ENCODE data around the gene CRACR2B. TPM values are rescaled to one million over a fixed set of nuclear protein-coding genes. Genes with fewer than 3 reads are reported as not detected.

Gene CRACR2B
- total RNA-seq, 1 experiment from 2014 or later, result 132 TPM

DNA sequence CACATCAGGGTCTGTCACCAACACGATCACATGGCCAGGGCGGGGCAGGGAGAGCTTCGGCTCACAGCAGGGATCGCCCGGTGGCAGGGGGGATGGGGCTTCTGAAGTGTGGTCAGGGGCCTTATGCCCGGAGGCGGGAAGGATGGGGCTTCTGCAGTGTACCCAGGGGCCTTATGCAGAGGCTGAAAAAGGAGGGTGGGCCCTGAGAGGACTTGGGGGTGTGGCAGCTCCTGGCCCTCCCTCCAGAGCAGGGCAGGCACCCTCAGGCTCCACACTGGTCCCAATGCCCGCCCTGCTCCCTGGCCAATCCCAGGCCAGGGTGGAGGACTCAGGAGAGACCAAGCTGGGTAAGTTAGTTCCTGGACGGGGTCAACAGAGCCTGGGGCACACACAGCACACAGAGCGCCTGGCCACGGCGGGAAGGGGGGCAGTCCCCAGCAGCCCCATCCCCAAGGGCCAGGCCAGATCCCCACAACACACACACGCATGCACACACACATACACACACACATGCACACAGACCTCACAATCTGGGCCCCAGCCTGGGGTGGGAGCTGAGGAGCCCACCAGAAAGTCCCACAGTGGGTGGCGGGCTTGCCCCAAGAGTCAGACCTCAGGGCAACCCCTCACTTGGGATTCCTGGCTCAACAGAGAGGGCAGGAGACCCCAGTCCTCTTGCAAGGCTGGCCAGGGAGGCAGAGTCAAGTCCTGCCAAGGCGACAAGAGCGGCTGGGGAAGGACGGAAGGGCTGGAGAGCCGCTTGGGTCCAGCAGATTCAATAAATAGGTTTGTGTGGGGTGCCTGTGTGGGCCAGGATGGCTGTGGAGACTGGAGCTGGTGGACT lies 36.8 kb upstream of the CRACR2B start:
- H3K4me3 ChIP-seq (ENCODE audit: low read depth in 2 of 2, low read length in 2 of 2), result peak overlapping the region; percentile 21 to 51; a peak in 3 of 4 replicates
- H3K36me3 ChIP-seq (ENCODE audit: control insufficient read depth, insufficient read depth, low read length), result no peaks in the 10 kb centered on the region; the same call in none of the 2 replicates
- TF ChIP-seq, protein P1, sequence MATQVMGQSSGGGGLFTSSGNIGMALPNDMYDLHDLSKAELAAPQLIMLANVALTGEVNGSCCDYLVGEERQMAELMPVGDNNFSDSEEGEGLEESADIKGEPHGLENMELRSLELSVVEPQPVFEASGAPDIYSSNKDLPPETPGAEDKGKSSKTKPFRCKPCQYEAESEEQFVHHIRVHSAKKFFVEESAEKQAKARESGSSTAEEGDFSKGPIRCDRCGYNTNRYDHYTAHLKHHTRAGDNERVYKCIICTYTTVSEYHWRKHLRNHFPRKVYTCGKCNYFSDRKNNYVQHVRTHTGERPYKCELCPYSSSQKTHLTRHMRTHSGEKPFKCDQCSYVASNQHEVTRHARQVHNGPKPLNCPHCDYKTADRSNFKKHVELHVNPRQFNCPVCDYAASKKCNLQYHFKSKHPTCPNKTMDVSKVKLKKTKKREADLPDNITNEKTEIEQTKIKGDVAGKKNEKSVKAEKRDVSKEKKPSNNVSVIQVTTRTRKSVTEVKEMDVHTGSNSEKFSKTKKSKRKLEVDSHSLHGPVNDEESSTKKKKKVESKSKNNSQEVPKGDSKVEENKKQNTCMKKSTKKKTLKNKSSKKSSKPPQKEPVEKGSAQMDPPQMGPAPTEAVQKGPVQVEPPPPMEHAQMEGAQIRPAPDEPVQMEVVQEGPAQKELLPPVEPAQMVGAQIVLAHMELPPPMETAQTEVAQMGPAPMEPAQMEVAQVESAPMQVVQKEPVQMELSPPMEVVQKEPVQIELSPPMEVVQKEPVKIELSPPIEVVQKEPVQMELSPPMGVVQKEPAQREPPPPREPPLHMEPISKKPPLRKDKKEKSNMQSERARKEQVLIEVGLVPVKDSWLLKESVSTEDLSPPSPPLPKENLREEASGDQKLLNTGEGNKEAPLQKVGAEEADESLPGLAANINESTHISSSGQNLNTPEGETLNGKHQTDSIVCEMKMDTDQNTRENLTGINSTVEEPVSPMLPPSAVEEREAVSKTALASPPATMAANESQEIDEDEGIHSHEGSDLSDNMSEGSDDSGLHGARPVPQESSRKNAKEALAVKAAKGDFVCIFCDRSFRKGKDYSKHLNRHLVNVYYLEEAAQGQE (IDR thresholded peaks at IDR 0.05; ENCODE audit: insufficient read depth in 1 of 2, low read depth in 2 of 2, low read length in 1 of 2), result no peak
- TF ChIP-seq, protein P2, sequence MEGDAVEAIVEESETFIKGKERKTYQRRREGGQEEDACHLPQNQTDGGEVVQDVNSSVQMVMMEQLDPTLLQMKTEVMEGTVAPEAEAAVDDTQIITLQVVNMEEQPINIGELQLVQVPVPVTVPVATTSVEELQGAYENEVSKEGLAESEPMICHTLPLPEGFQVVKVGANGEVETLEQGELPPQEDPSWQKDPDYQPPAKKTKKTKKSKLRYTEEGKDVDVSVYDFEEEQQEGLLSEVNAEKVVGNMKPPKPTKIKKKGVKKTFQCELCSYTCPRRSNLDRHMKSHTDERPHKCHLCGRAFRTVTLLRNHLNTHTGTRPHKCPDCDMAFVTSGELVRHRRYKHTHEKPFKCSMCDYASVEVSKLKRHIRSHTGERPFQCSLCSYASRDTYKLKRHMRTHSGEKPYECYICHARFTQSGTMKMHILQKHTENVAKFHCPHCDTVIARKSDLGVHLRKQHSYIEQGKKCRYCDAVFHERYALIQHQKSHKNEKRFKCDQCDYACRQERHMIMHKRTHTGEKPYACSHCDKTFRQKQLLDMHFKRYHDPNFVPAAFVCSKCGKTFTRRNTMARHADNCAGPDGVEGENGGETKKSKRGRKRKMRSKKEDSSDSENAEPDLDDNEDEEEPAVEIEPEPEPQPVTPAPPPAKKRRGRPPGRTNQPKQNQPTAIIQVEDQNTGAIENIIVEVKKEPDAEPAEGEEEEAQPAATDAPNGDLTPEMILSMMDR (IDR thresholded peaks at IDR 0.05), result no peak
- TF ChIP-seq POLR2AphosphoS5 (IDR thresholded peaks at IDR 0.05; ENCODE audit: low read depth, low read length) (peak; percentile 72), TCF7L2 (IDR thresholded peaks at IDR 0.05; ENCODE audit: low read depth, low read length) (no peak), SIN3A (IDR thresholded peaks at IDR 0.05; ENCODE audit: borderline replicate concordance, insufficient read depth, low read depth, low read length) (peak; percentile 30; the same call in 1 of the 2 replicates)
- peaks cover 55% of the 10 kb centered on the region for H3K4me1 ChIP-seq (ENCODE audit: control insufficient read depth, insufficient read depth, low read length)
- peak overlapping the region; percentile 86 for H3K27ac ChIP-seq (ENCODE audit: low read length)
- POLR2A ChIA-PET, result interaction anchor here (0.5 to 0.6 kb wide), 3 partner anchors 8 to 77 kb away, joined by 3 to 13 read pairs (median 7); no protein-coding TSS in a partner anchor
- intact Hi-C loops (cut with micrococcal nuclease; ENCODE audit: unreplicated experiment), result no loop called here
- CTCF ChIA-PET, result no interaction called here
- no peaks in the 10 kb centered on the region for H3K9me3 ChIP-seq (ENCODE audit: control insufficient read depth, insufficient read depth, low read depth, low read length)
- TSS peak; percentile 58 for BruUV-seq (replicated peaks)
- H3K27me3 ChIP-seq (ENCODE audit: control insufficient read depth, insufficient read depth, low read length), result no peaks in the 10 kb centered on the region
- ATAC-seq, result peak; percentile 77
- DNase-seq (ENCODE audit: low read depth, low spot score), result no peak
- in situ Hi-C loops (cut with HindIII; ENCODE audit: low pct_unique_long_range_greater_than_20kb, low sequenced_read_pairs), result no loop called here

DNA sequence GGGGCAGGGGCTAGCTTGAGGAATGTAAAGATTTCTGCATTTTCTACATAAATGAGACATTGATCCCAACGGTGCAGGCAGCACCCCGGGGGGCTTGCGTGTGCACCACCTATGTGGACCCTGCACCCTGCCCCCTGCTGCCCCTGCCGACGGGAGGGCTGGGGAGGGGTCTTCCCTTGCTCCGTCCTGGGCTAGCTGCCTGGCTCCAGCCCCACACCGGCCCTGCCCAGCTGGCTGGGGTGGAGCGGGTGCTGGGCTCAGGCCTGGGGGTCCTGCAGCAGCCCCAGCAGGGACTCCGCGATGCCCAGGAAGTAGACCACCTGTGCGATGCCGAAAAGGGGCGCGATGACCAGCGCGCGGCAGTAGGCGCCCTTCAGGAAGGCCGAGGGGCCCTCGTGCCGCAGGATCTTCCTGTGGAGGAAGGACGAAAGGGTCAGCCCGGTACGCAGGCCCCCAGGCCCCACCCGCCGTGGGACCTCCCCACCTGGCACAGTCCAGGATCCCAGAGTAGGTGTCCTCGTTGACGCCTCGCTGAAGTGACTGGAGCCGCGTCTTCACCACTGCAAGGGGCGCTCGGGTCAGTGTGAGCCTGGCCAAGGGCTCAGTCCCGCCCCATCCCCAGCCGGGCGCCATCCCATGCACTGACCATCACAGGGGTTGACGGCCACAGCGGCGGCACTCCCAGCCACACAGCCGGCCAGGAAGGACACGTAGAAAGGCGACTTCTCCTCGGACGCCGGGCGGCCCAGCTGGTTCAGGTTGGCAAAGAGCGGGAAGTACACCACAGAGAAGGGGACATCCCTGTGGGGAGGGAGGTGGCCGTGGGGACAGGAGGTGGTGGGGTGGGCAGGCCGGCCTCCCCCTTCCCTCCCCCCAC lies 35.8 kb upstream of the CRACR2B start:
- H3K27me3 ChIP-seq (ENCODE audit: control insufficient read depth, insufficient read depth, low read length), result no peaks in the 10 kb centered on the region
- intact Hi-C loops (cut with micrococcal nuclease; ENCODE audit: unreplicated experiment) (no loop called here), in situ Hi-C loops (cut with HindIII; ENCODE audit: low pct_unique_long_range_greater_than_20kb, low sequenced_read_pairs) (no loop called here)
- DNase-seq (ENCODE audit: low read depth, low spot score) (no peak), ATAC-seq (no peak)
- H3K4me3 ChIP-seq (ENCODE audit: low read depth in 2 of 2, low read length in 2 of 2), result no peak overlapping the region
- CTCF ChIA-PET, result no interaction called here
- POLR2A ChIA-PET, result no interaction called here
- no TSS peak for BruUV-seq (replicated peaks)
- H3K27ac ChIP-seq (ENCODE audit: low read length), result peak overlapping the region; percentile 86; the same call in 1 of the 2 replicates
- TF ChIP-seq, protein P1 (IDR thresholded peaks at IDR 0.05; ENCODE audit: insufficient read depth in 1 of 2, low read depth in 2 of 2, low read length in 1 of 2), result no peak
- TF ChIP-seq, protein P2 (IDR thresholded peaks at IDR 0.05), result no peak
- no peak for TF ChIP-seq POLR2AphosphoS5 (IDR thresholded peaks at IDR 0.05; ENCODE audit: low read depth, low read length)
- no peak for TF ChIP-seq SIN3A (IDR thresholded peaks at IDR 0.05; ENCODE audit: borderline replicate concordance, insufficient read depth, low read depth, low read length)
- no peak for TF ChIP-seq TCF7L2 (IDR thresholded peaks at IDR 0.05; ENCODE audit: low read depth, low read length)
- no peaks in the 10 kb centered on the region; the same call in none of the 2 replicates for H3K36me3 ChIP-seq (ENCODE audit: control insufficient read depth, insufficient read depth, low read length)
- no peaks in the 10 kb centered on the region for H3K9me3 ChIP-seq (ENCODE audit: control insufficient read depth, insufficient read depth, low read depth, low read length)
- peaks cover 62% of the 10 kb centered on the region for H3K4me1 ChIP-seq (ENCODE audit: control insufficient read depth, insufficient read depth, low read length)

Data from Panc1 (cell line).